ENCODE data around the gene CNP. TPM values are rescaled to one million over a fixed set of nuclear protein-coding genes. Genes with fewer than 3 reads are reported as not detected.
A peak's percentile ranks its signal among the peaks of the same experiment; 100 is the strongest.

Gene CNP
- total and polyA plus RNA-seq, 2 of the 8 experiments (the other 6 are each of a cell fraction or from before 2014, with no cell fraction given), result 21.9 to 60.6 TPM

DNA sequence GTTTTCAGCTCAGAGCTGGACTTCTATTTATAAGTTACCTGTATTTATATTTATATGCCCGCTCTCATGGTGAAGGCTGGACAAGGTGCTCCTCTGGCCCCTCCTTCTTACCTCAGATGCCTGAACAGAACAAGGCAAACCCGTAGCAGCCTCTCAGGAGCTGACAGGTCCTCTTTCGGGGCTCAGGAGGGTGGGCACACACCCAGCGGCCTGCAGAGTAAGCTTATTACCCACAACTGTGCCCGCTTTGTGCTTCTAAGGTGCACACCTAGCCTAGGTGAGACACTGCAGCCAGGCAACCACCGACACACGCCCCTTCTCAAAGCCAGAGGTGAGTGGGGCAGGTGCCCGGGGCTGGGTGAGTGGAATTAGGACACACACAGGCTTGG, 58.6 kb downstream of the CNP start:
- Histone ChIP-seq H3K79me1 (ENCODE audit: low read depth, low read length) (0 out of 2 replicates have a peak, but pooled peaks cover 2% of the 10 kb centered on the region), H2AK5ac (ENCODE audit: low read depth, low read length) (no peak overlapping the region), H3K4me3 (ENCODE audit: extremely low read depth in 1 of 4, insufficient read depth in 2 of 4, low read depth in 3 of 4, low read length in 4 of 4) (no peak overlapping the region), H3K36me3 (ENCODE audit: control insufficient read depth in 2 of 4, insufficient read depth in 4 of 4, low read length in 3 of 4) (peaks cover 13 to 30% (median 15%) of the 10 kb centered on the region in 4 experiments; a peak in 6 of 8 replicates), H3K14ac (ENCODE audit: insufficient read length) (no peak overlapping the region), H2BK12ac (ENCODE audit: low read depth, low read length) (no peak overlapping the region), H4K8ac (ENCODE audit: extremely low read depth, insufficient read depth, low read length) (no peak overlapping the region), H4K20me1 (replicated peaks in 1 of 2; ENCODE audit: control insufficient read depth in 1 of 2, insufficient read depth in 2 of 2, low read length in 2 of 2) (no peaks in the 10 kb centered on the region), H3K23ac (ENCODE audit: insufficient read length) (no peak overlapping the region), H3K23me2 (ENCODE audit: low read depth, low read length) (peaks cover 6% of the 10 kb centered on the region; the same call in 1 of the 2 replicates), H3K9ac (replicated peaks in 1 of 4; ENCODE audit: extremely low read depth in 1 of 4, low read depth in 3 of 4, low read length in 3 of 4) (no peak overlapping the region), H3K4ac (replicated peaks; ENCODE audit: insufficient read length, low read depth, low read length) (no peak overlapping the region), H2BK20ac (ENCODE audit: low read length) (no peak overlapping the region), H4K91ac (replicated peaks; ENCODE audit: insufficient read length, low read length) (no peak overlapping the region), H2BK120ac (replicated peaks; ENCODE audit: low read depth, low read length) (no peak overlapping the region), H3K27me3 (replicated peaks in 1 of 4; ENCODE audit: control insufficient read depth in 3 of 4, extremely low read depth in 1 of 4, insufficient read depth in 3 of 4, low read length in 3 of 4) (no peaks in the 10 kb centered on the region), H3K79me2 (ENCODE audit: control insufficient read depth in 1 of 2, insufficient read depth in 2 of 2, low read length in 2 of 2) (peaks cover 7 to 14% of the 10 kb centered on the region in 2 experiments), H3K18ac (ENCODE audit: extremely low read depth, low read length) (no peak overlapping the region), H3K4me1 (replicated peaks in 1 of 4; ENCODE audit: control insufficient read depth in 3 of 4, insufficient read depth in 4 of 4, low read length in 3 of 4) (peaks cover 2 to 16% (median 5%) of the 10 kb centered on the region in 4 experiments), H4K5ac (ENCODE audit: insufficient read length, low read depth, low read length) (no peak overlapping the region), H2BK5ac (ENCODE audit: low read depth, low read length) (peak overlapping the region; percentile 16; the same call in 1 of the 2 replicates), H3K9me3 (ENCODE audit: insufficient read depth in 2 of 2, low read depth in 1 of 2, low read length in 1 of 2) (no peaks in the 10 kb centered on the region), H2AFZ (ENCODE audit: low read length) (no peak overlapping the region), H3K56ac (replicated peaks; ENCODE audit: insufficient read length, low read depth, low read length) (no peak overlapping the region), H3K27ac (ENCODE audit: low read depth, low read length) (no peak overlapping the region), H2BK15ac (ENCODE audit: low read length) (no peak overlapping the region), H3K4me2 (ENCODE audit: insufficient read depth in 1 of 2, low read depth in 2 of 2, low read length in 2 of 2) (no peak overlapping the region)
- WGBS, 2 experiments (ENCODE audit: extremely low coverage in 1 of 2, insufficient coverage in 1 of 2, insufficient read length in 1 of 2, insufficient replicate concordance in 2 of 2, low coverage in 1 of 2, low lambda C conversion rate in 2 of 2, missing lambda C conversion rate in 1 of 2), result 74% methylated on average over 8 of the region's 8 CpGs; no CpG with 5 or more reads in 1 of the 2 experiments
- DNase-seq (ENCODE audit: low read depth in 1 of 2, low spot score in 2 of 2) (no peak), FAIRE-seq (no peak)
- ChIA-PET CTCF (ENCODE audit: partially characterized antibody) (interaction anchor here (0.8 to 38.8 kb wide), 21 partner anchors 8 to 288 kb away, joined by 3 to 1084 read pairs (median 6); partner anchors contain the start of genes DHX58, DNAJC7, HSPB9 and KAT2A), POLR2A (ENCODE audit: partially characterized antibody) (interaction anchor here (0.9 to 6.0 kb wide), 12 partner anchors 9 to 96 kb away, joined by 3 to 51 read pairs (median 4); partner anchors contain the start of genes DHX58, DNAJC7, HSPB9 and KAT2A)
- TF ChIP-seq CHD1 (IDR thresholded peaks at IDR 0.05; ENCODE audit: low read depth, low read length) (no peak), CEBPB (IDR thresholded peaks at IDR 0.05; ENCODE audit: low read depth, low read length) (no peak), POU5F1 (IDR thresholded peaks at IDR 0.05; ENCODE audit: low read depth, low read length) (no peak), TAF1 (IDR thresholded peaks at IDR 0.05; ENCODE audit: low read depth, low read length) (no peak), RAD21 (IDR thresholded peaks at IDR 0.05 in 1 of 2, conservative IDR thresholded peaks at IDR 0.05 in 1 of 2; ENCODE audit: low read depth in 2 of 2, low read length in 2 of 2) (no peak), FOSL1 (IDR thresholded peaks at IDR 0.05; ENCODE audit: insufficient read depth, low read depth, low read length) (no peak), ATF3 (IDR thresholded peaks at IDR 0.05; ENCODE audit: insufficient read depth, low read depth, low read length) (no peak), SRF (IDR thresholded peaks at IDR 0.05; ENCODE audit: low read depth, low read length) (no peak), KDM1A (IDR thresholded peaks at IDR 0.05; ENCODE audit: borderline replicate concordance, low read length) (no peak)
- TF ChIP-seq, protein P1, sequence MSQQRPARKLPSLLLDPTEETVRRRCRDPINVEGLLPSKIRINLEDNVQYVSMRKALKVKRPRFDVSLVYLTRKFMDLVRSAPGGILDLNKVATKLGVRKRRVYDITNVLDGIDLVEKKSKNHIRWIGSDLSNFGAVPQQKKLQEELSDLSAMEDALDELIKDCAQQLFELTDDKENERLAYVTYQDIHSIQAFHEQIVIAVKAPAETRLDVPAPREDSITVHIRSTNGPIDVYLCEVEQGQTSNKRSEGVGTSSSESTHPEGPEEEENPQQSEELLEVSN (IDR thresholded peaks at IDR 0.05), result no peak

Data from H1 (cell line).